SH-SY5Y (cell line): ENCODE measurements around the gene SPRED3.

Source experiments
- GATA2 ChIP-seq: IDR thresholded peaks from 2 replicates; pipeline ENCODE4 v1.6.1; 2011; ENCODE audit warnings: mild to moderate bottlenecking, low read depth, low read length
- GATA3 ChIP-seq: IDR thresholded peaks from 2 replicates; pipeline ENCODE4 v1.6.1; 2011; ENCODE audit warnings: low read depth, mild to moderate bottlenecking, low read length, moderate library complexity

DNA sequence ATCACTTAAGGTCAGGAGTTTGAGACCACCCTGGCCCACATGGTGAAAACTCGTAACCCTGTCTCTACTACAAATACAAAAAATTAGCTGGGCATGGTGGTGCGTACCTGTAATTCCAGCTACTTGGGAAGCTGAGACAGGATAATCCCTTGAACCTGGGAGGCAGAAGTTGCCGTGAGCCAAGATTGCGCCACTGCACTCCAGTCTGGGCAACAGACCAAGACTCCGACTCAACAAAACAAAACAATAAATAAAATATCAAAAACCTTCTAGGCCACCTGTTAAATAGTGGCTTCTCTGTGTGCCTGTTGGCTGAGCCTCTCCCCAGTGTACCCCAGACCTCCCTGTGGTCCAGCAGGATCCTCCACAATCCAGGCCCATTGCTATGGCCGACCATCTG is 17.4 kb upstream of the SPRED3 start:
- TF ChIP-seq GATA3 = no peak
- TF ChIP-seq GATA2 = no peak
